SU-DHL-6 (cell line): ENCODE measurements around the gene FAM83G.

ENCODE experiments used
- CTCF ChIP-seq: fragments of 200-600 bp; sonication (generic); IDR thresholded peaks from one replicate; pipeline ENCODE4 v1.5.1; 2017; ENCODE audit warnings: antibody characterized with exemption, mild to moderate bottlenecking, low read length, moderate library complexity; ENCODE audit not compliant: insufficient read depth, poor library complexity, severe bottlenecking
- EZH2phosphoT487 ChIP-seq: fragments of 200-600 bp; sonication (generic), shearing (Covaris generic); conservative IDR thresholded peaks from 2 replicates; pipeline ENCODE4 v1.6.1; 2018; ENCODE audit warnings: mild to moderate bottlenecking, antibody characterized with exemption, low read length, moderate library complexity, mixed read lengths

GRCh38 chr17:19019041-19019941, 14.7 kb upstream of the FAM83G start:
- TF ChIP-seq CTCF (no peak), EZH2phosphoT487 (no peak)
